Cortex of kidney (tissue), 1 donor: Measurements from ENCODE around the gene MRPL2.

Source experiments
- DNase-seq: peaks from one replicate; lab custom pipeline; 2025; lab: John Stamatoyannopoulos, UW

The MRPL2 gene

GRCh38 chr6:43059168-43060033, at the start of gene MRPL2, which contains the start of gene KLC4:
MRPL2 (minus strand) TSS chr6:43059434; CDS start chr6:43059381, 53 bp downstream.
KLC4 (plus strand) TSS chr6:43059631; CDS start chr6:43061336, 1,705 bp downstream.
- peak; percentile 15 for DNase-seq

GRCh38 chr6:43107344-43108062, 48.3 kb upstream of the MRPL2 start:
- DNase-seq = no peak

GRCh38 chr6:43105538-43106222, 46.4 kb upstream of the MRPL2 start:
- no peak for DNase-seq

GRCh38 chr6:43103253-43103876, 44.1 kb upstream of the MRPL2 start:
- DNase-seq = no peak

GRCh38 chr6:43101497-43101896, 42.3 kb upstream of the MRPL2 start:
- no peak for DNase-seq

- no peak for DNase-seq
These were observed 38.3 kb upstream of the MRPL2 start for GRCh38 chr6:43097502-43097901.

- DNase-seq = no peak
These were observed 37.9 kb upstream of the MRPL2 start for GRCh38 chr6:43097098-43097489.

GRCh38 chr6:43096451-43097097, 37.3 kb upstream of the MRPL2 start:
- DNase-seq = no peak

- no peak for DNase-seq
These were observed 36.7 kb upstream of the MRPL2 start for GRCh38 chr6:43095939-43096338.

GRCh38 chr6:43093436-43094289, 34.4 kb upstream of the MRPL2 start:
- no peak for DNase-seq

GRCh38 chr6:43092635-43093034, 33.4 kb upstream of the MRPL2 start:
- no peak for DNase-seq

GRCh38 chr6:43091436-43091991, 32.3 kb upstream of the MRPL2 start:
- DNase-seq = no peak

- DNase-seq = no peak
These were observed 31.8 kb upstream of the MRPL2 start for GRCh38 chr6:43091020-43091419.

- DNase-seq = no peak
These were observed 31.3 kb upstream of the MRPL2 start for GRCh38 chr6:43090559-43090956.

GRCh38 chr6:43089874-43090558, 30.8 kb upstream of the MRPL2 start:
- no peak for DNase-seq

- no peak for DNase-seq
These were observed 30.2 kb upstream of the MRPL2 start for GRCh38 chr6:43089467-43089866.

- no peak for DNase-seq
These were observed 29.4 kb upstream of the MRPL2 start for GRCh38 chr6:43088654-43089056.

GRCh38 chr6:43086022-43086658, 26.9 kb upstream of the MRPL2 start:
- no peak for DNase-seq
